H9 (cell line): Measurements from ENCODE around the gene LZTFL1. TPM values are rescaled to one million over a fixed set of nuclear protein-coding genes. Genes with fewer than 3 reads are reported as not detected.

ENCODE experiments used
- DNase-seq: peaks from one replicate; pipeline ENCODE4 v3.0.0-alpha.2; 2017
- H2AFZ ChIP-seq: one replicate; pipeline ENCODE4 v1.6.1; 2013; ENCODE audit warnings: mild to moderate bottlenecking, low read length, control low read depth, moderate library complexity
- H2AK5ac ChIP-seq: 2 replicates; pipeline ENCODE4 v1.6.1; 2013; ENCODE audit warnings: low read length, control low read depth, mixed read lengths; ENCODE audit not compliant: insufficient read length
- H2BK120ac ChIP-seq: one replicate; pipeline ENCODE4 v1.6.1; 2013; ENCODE audit warnings: low read depth, mild to moderate bottlenecking, low read length, control low read depth, inconsistent platforms; ENCODE audit not compliant: poor library complexity, severe bottlenecking
- H2BK12ac ChIP-seq: 2 replicates; pipeline ENCODE4 v1.6.1; 2013; ENCODE audit warnings: low read length, control low read depth, mixed read lengths, low read depth; ENCODE audit not compliant: insufficient read length
- H2BK15ac ChIP-seq: 2 replicates; pipeline ENCODE4 v1.6.1; 2013; ENCODE audit warnings: low read depth, low read length, control low read depth
- H2BK20ac ChIP-seq: one replicate; pipeline ENCODE4 v1.6.1; 2013; ENCODE audit warnings: low read depth, mild to moderate bottlenecking, low read length, control low read depth, inconsistent platforms; ENCODE audit not compliant: poor library complexity, severe bottlenecking
- H2BK5ac ChIP-seq: 2 replicates; pipeline ENCODE4 v1.6.1; 2013; ENCODE audit warnings: low read length, control low read depth, mixed read lengths; ENCODE audit not compliant: insufficient read length
- H3K14ac ChIP-seq: 2 replicates; pipeline ENCODE4 v1.6.1; 2013; ENCODE audit warnings: low read length, control low read depth; ENCODE audit not compliant: insufficient read depth
- H3K18ac ChIP-seq: 2 replicates; pipeline ENCODE4 v1.6.1; 2013; ENCODE audit warnings: low read depth, mild to moderate bottlenecking, mixed read lengths, low read length, control low read depth; ENCODE audit not compliant: insufficient read length
- H3K23ac ChIP-seq: 2 replicates; pipeline ENCODE4 v1.6.1; 2013; ENCODE audit warnings: low read length, control low read depth, mixed read lengths, low read depth; ENCODE audit not compliant: insufficient read length
- H3K23me2 ChIP-seq: 2 replicates; pipeline ENCODE4 v1.6.1; 2013; ENCODE audit warnings: low read depth, mild to moderate bottlenecking, mixed read lengths, low read length, control low read depth; ENCODE audit not compliant: insufficient read length, poor library complexity, severe bottlenecking
- H3K27ac ChIP-seq: 2 replicates; pipeline ENCODE4 v1.5.1; 2013; ENCODE audit warnings: low read length, control low read depth, mixed read lengths, low read depth; ENCODE audit not compliant: insufficient read length
- H3K27me3 ChIP-seq: 2 replicates; pipeline ENCODE4 v1.6.1; 2013; ENCODE audit warnings: low read length, control low read depth, inconsistent platforms; ENCODE audit not compliant: insufficient read depth
- H3K4ac ChIP-seq: 2 replicates; pipeline ENCODE4 v1.6.1; 2013; ENCODE audit warnings: low read depth, mild to moderate bottlenecking, control low read depth, inconsistent platforms, low read length, moderate library complexity
- H3K4me1 ChIP-seq: 2 replicates; pipeline ENCODE4 v1.6.1; 2013; ENCODE audit warnings: low read length, control low read depth, inconsistent platforms; ENCODE audit not compliant: insufficient read depth
- H3K4me2 ChIP-seq: 2 replicates; pipeline ENCODE4 v1.6.1; 2013; ENCODE audit warnings: low read length, control low read depth, mixed read lengths; ENCODE audit not compliant: insufficient read length, insufficient read depth
- H3K56ac ChIP-seq: 2 replicates; pipeline ENCODE4 v1.6.1; 2013; ENCODE audit warnings: low read depth, mild to moderate bottlenecking, mixed read lengths, low read length, control low read depth; ENCODE audit not compliant: insufficient read length
- H3K79me1 ChIP-seq: 2 replicates; pipeline ENCODE4 v1.6.1; 2013; ENCODE audit warnings: low read depth, mild to moderate bottlenecking, moderate library complexity, low read length, control low read depth, inconsistent platforms; ENCODE audit not compliant: insufficient read depth, poor library complexity, severe bottlenecking
- H3K79me2 ChIP-seq: 2 replicates; pipeline ENCODE4 v1.6.1; 2013; ENCODE audit warnings: low read length, control low read depth, inconsistent platforms; ENCODE audit not compliant: insufficient read depth
- H3K9ac ChIP-seq: 2 replicates; pipeline ENCODE4 v1.6.1; 2013; ENCODE audit warnings: low read length, control low read depth, mixed read lengths; ENCODE audit not compliant: insufficient read length; ENCODE audit errors: extremely low read depth
- H3K9me3 ChIP-seq: one replicate; pipeline ENCODE4 v1.6.1; 2013; ENCODE audit warnings: low read depth, low read length, inconsistent platforms; ENCODE audit not compliant: control insufficient read depth
- H3T11ph ChIP-seq: one replicate; pipeline ENCODE4 v1.6.1; 2013; ENCODE audit warnings: mild to moderate bottlenecking, low read length, control low read depth, inconsistent platforms
- H4K20me1 ChIP-seq: one replicate; pipeline ENCODE4 v1.6.1; 2013; ENCODE audit not compliant: control insufficient read depth, insufficient read length, insufficient read depth
- H4K5ac ChIP-seq: 2 replicates; pipeline ENCODE4 v1.6.1; 2013; ENCODE audit warnings: low read depth, mild to moderate bottlenecking, mixed read lengths, low read length, control low read depth; ENCODE audit not compliant: insufficient read length
- H4K8ac ChIP-seq: replicated peaks from 2 replicates; pipeline ENCODE4 v1.6.1; 2013; ENCODE audit warnings: low read length, control low read depth, mixed read lengths, low read depth; ENCODE audit not compliant: insufficient read length
- H4K91ac ChIP-seq: 2 replicates; pipeline ENCODE4 v1.6.1; 2013; ENCODE audit warnings: low read depth, mild to moderate bottlenecking, moderate library complexity, mixed read lengths, low read length, control low read depth; ENCODE audit not compliant: insufficient read length
- H3K27ac Mint-ChIP-seq, 3 experiments: 2 replicates in 2 of 3; 3 replicates in 1 of 3; pipeline ENCODE4 v1.8.0; 2020 to 2021; ENCODE audit warnings: mixed read lengths in 3 of 3, mild to moderate bottlenecking in 1 of 3, moderate library complexity in 1 of 3
- H3K27me3 Mint-ChIP-seq: 2 replicates; pipeline ENCODE4 v1.8.0; 2021; ENCODE audit warnings: low read depth, mild to moderate bottlenecking, moderate library complexity, mixed read lengths
- H3K36me3 Mint-ChIP-seq, 3 experiments: 2 replicates in 2 of 3; 3 replicates in 1 of 3; pipeline ENCODE4 v1.8.0; 2020 to 2021; ENCODE audit warnings: low read depth in 3 of 3, mixed read lengths in 3 of 3; ENCODE audit not compliant: insufficient read depth in 1 of 3
- H3K4me1 Mint-ChIP-seq, 2 experiments: 2 replicates each; pipeline ENCODE4 v1.8.0; 2020; ENCODE audit warnings: mixed read lengths in 2 of 2
- H3K4me3 Mint-ChIP-seq, 2 experiments: 2 replicates in 1 of 2; 3 replicates in 1 of 2; pipeline ENCODE4 v1.8.0; 2020 to 2021; ENCODE audit warnings: mild to moderate bottlenecking in 2 of 2, mixed read lengths in 2 of 2, moderate library complexity in 1 of 2
- H3K9me3 Mint-ChIP-seq, 2 experiments: 2 replicates in 1 of 2; 3 replicates in 1 of 2; pipeline ENCODE4 v1.8.0; 2020; ENCODE audit warnings: mild to moderate bottlenecking in 2 of 2, mixed read lengths in 2 of 2, moderate library complexity in 1 of 2
- CTCF ChIP-seq: fragments of 200-600 bp; sonication (generic); conservative IDR thresholded peaks from 3 replicates; pipeline ENCODE4 v1.8.0; 2021; ENCODE audit warnings: antibody characterized with exemption, mild to moderate bottlenecking
- WGBS: extraction: QIAGEN DNeasy Blood & Tissue Kit; methylation state at CpG from one replicate; pipeline ENCODE4 v1.1.7; 2013; ENCODE audit warnings: missing lambda C conversion rate, low lambda C conversion rate, mixed read lengths; ENCODE audit not compliant: insufficient read length; ENCODE audit errors: extremely low coverage; 5-methylcytosine and 5-hydroxymethylcytosine counted together
- total RNA-seq: library from RNA; stranded (reverse); gene quantifications from 2 replicates; pipeline ENCODE4 v1.2.1, GENCODE V29; 2021

Gene LZTFL1
- total RNA-seq, 1 experiment from 2014 or later = 12.2 TPM

- Histone ChIP-seq H4K91ac (no peak overlapping the region), H3K4ac (no peak overlapping the region), H3K27ac (no peak overlapping the region), H3T11ph (no peak overlapping the region), H2BK12ac (no peak overlapping the region), H3K23me2 (no peaks in the 10 kb centered on the region), H3K79me2 (no peaks in the 10 kb centered on the region), H3K9me3 (no peaks in the 10 kb centered on the region), H3K14ac (no peak overlapping the region), H2BK120ac (no peak overlapping the region), H3K4me1 (no peaks in the 10 kb centered on the region), H4K5ac (no peak overlapping the region), H3K4me2 (no peak overlapping the region), H3K27me3 (no peaks in the 10 kb centered on the region), H2BK20ac (no peak overlapping the region), H2BK5ac (no peak overlapping the region), H4K20me1 (no peaks in the 10 kb centered on the region), H3K56ac (no peak overlapping the region), H2AFZ (no peak overlapping the region), H2BK15ac (no peak overlapping the region), H4K8ac (no peak overlapping the region), H3K79me1 (no peaks in the 10 kb centered on the region), H2AK5ac (no peak overlapping the region), H3K23ac (no peak overlapping the region), H3K9ac (no peak overlapping the region), H3K18ac (no peak overlapping the region)
- Mint-ChIP-seq H3K27me3 (peaks cover 13% of the 10 kb centered on the region), H3K9me3 (no peaks in the 10 kb centered on the region), H3K4me3 (no peak overlapping the region), H3K27ac (no peak overlapping the region), H3K36me3 (no peaks in the 10 kb centered on the region), H3K4me1 (peaks cover 1% of the 10 kb centered on the region in 2 experiments)
- WGBS = no CpG with 5 or more reads among the region's 3 CpGs
- no peak for DNase-seq
- TF ChIP-seq CTCF = no peak
These were observed 38.8 kb upstream of the LZTFL1 start for GRCh38 chr3:45880725-45881077.
